ENCODE data around the gene POSTN. TPM values are rescaled to one million over a fixed set of nuclear protein-coding genes. Genes with fewer than 3 reads are reported as not detected.

POSTN gene
- total and polyA plus RNA-seq, 2 of the 4 experiments (the other 2 are of a cell fraction), result 32.6 to 44.7 TPM

- intact Hi-C loops (cut with micrococcal nuclease), result no loop called here
- no peak for ATAC-seq (ENCODE audit: low read depth)
These were observed 71.7 kb downstream of the POSTN start for GRCh38 chr13:37526710-37527473.

More at GRCh38 chr13:37526710-37527473, 71.7 kb downstream of the POSTN start:
- in situ Hi-C loops (cut with MboI; ENCODE audit: low sequenced_read_pairs), result no loop called here
- no CpG with 5 or more reads among the region's 3 CpGs for WGBS, 2 experiments (ENCODE audit: extremely low coverage in 2 of 2, insufficient read length in 1 of 2)
- no peak overlapping the region for H4K8ac ChIP-seq (ENCODE audit: low read depth in 2 of 2, low read length in 2 of 2)
- no peak overlapping the region for H4K5ac ChIP-seq (ENCODE audit: low read depth, low read length)
- H3K56ac ChIP-seq (ENCODE audit: extremely low read depth, insufficient read depth, low read length), result no peak overlapping the region
- H3K9ac ChIP-seq (ENCODE audit: low read depth, low read length), result no peak overlapping the region
- TF ChIP-seq FOS (IDR thresholded peaks at IDR 0.05; ENCODE audit: low read depth, low read length) (no peak), CEBPB (IDR thresholded peaks at IDR 0.05; ENCODE audit: low read depth, low read length) (no peak), BHLHE40 (IDR thresholded peaks at IDR 0.05; ENCODE audit: low read depth, low read length) (no peak), USF2 (IDR thresholded peaks at IDR 0.05; ENCODE audit: low read depth, low read length) (no peak), MXI1 (IDR thresholded peaks at IDR 0.05; ENCODE audit: borderline replicate concordance, low read depth, low read length) (no peak), MAFK (IDR thresholded peaks at IDR 0.05; ENCODE audit: low read depth, low read length) (no peak), RCOR1 (IDR thresholded peaks at IDR 0.05; ENCODE audit: insufficient replicate concordance, low read length) (no peak), RFX5 (IDR thresholded peaks at IDR 0.05; ENCODE audit: low read depth, low read length) (no peak)
- TF ChIP-seq, protein P1, sequence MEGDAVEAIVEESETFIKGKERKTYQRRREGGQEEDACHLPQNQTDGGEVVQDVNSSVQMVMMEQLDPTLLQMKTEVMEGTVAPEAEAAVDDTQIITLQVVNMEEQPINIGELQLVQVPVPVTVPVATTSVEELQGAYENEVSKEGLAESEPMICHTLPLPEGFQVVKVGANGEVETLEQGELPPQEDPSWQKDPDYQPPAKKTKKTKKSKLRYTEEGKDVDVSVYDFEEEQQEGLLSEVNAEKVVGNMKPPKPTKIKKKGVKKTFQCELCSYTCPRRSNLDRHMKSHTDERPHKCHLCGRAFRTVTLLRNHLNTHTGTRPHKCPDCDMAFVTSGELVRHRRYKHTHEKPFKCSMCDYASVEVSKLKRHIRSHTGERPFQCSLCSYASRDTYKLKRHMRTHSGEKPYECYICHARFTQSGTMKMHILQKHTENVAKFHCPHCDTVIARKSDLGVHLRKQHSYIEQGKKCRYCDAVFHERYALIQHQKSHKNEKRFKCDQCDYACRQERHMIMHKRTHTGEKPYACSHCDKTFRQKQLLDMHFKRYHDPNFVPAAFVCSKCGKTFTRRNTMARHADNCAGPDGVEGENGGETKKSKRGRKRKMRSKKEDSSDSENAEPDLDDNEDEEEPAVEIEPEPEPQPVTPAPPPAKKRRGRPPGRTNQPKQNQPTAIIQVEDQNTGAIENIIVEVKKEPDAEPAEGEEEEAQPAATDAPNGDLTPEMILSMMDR (conservative IDR thresholded peaks at IDR 0.05; ENCODE audit: low read depth, low read length), result no peak
- H3K14ac ChIP-seq (replicated peaks; ENCODE audit: low read depth, low read length), result no peak overlapping the region
- no peak overlapping the region for H2BK120ac ChIP-seq (ENCODE audit: low read depth, low read length)
- H4K20me1 ChIP-seq (ENCODE audit: insufficient read depth, low read length), result no peaks in the 10 kb centered on the region
- H3K4me1 ChIP-seq (ENCODE audit: control insufficient read depth, insufficient read depth, low read length), result no peaks in the 10 kb centered on the region
- H2BK15ac ChIP-seq (ENCODE audit: low read depth, low read length), result no peak overlapping the region
- H3K36me3 ChIP-seq (ENCODE audit: control insufficient read depth, insufficient read depth, low read length), result no peaks in the 10 kb centered on the region
- no peak overlapping the region for H2BK5ac ChIP-seq (ENCODE audit: low read depth, low read length, poor library complexity, severe bottlenecking)
- H3K79me1 ChIP-seq (ENCODE audit: low read depth in 1 of 2, low read length in 2 of 2), result no peaks in the 10 kb centered on the region
- H2BK20ac ChIP-seq (ENCODE audit: low read depth, low read length), result no peak overlapping the region
- peaks cover 6% of the 10 kb centered on the region; the same call in 1 of the 2 replicates for H3K9me3 ChIP-seq (ENCODE audit: control insufficient read depth, insufficient read depth, low read length)
- no peak overlapping the region for H3K4me2 ChIP-seq (ENCODE audit: low read depth, low read length)
- H3K18ac ChIP-seq (ENCODE audit: low read depth, low read length), result no peak overlapping the region
- H2AK5ac ChIP-seq (ENCODE audit: low read depth, low read length), result no peak overlapping the region
- no TSS peak for BruUV-seq (replicated peaks)
- H3K23ac ChIP-seq (ENCODE audit: low read depth, low read length), result no peak overlapping the region
- H2AK9ac ChIP-seq (replicated peaks; ENCODE audit: low read depth, low read length, poor library complexity), result no peak overlapping the region
- no peak for DNase-seq
- no peak overlapping the region for H3K4me3 ChIP-seq (ENCODE audit: insufficient read depth, low read depth, low read length)
- H4K91ac ChIP-seq (ENCODE audit: insufficient read depth, low read depth, low read length), result no peak overlapping the region
- dilution Hi-C loops (cut with HindIII; ENCODE audit: low sequenced_read_pairs, unreplicated experiment), result no loop called here
- H3K9me1 ChIP-seq (ENCODE audit: insufficient read depth, low read length), result no peaks in the 10 kb centered on the region
- no peak overlapping the region for H3K27ac ChIP-seq (ENCODE audit: insufficient read depth, low read length)
- H3K4ac ChIP-seq (ENCODE audit: low read depth, low read length), result no peak overlapping the region
- POLR2A ChIA-PET (ENCODE audit: unreplicated experiment), result no interaction called here
- no peak overlapping the region for H2AFZ ChIP-seq (replicated peaks; ENCODE audit: low read length, poor library complexity)
- CTCF ChIA-PET, result interaction anchor here (1.3 kb wide), 1 partner anchor 8 kb away, joined by 4 read pairs; no protein-coding TSS in a partner anchor
- no peaks in the 10 kb centered on the region for H3K27me3 ChIP-seq (ENCODE audit: control insufficient read depth, insufficient read depth, low read length)
